ENCODE measurements around the gene SPTBN5. TPM values are rescaled to one million over a fixed set of nuclear protein-coding genes. Genes with fewer than 3 reads are reported as not detected.

The SPTBN5 gene
- total RNA-seq, 1 experiment from 2014 or later = 2.1 TPM

DNA sequence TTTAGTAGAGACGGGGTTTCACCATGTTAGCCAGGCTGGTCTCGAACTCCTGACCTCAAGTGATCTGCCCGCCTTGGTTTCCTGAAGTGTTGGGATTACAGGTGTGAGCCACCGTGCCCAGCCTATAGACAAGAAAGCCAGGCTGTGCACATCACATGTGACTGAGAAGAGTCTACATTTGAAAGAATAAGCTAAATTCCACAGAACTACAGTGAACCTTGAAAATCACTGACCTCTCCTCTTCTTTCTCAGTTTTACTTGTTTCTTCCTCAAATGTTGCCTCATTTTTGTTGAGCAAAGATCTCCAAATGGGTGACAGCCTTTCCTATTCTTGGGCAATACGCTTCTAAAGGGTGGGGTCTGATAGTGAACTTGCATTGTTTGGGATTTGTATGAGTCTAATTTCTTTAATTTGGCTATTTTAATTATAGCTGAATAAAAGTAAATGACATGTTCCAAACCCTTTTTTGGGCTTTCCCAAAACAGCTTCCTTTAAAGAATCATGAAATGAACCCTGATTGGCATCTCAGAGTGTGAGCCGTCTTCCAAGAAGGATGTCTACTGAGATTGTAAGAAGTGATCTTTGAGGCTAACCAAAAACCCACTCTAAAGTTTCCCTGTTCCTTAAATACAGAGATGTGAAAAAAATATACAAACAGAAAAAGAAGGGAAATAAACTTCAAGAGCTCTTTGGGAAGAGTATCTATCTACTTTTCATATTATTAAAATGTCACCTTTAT, 21.6 kb upstream of the SPTBN5 start:
- ATAC-seq (no peak), DNase-seq (ENCODE audit: low read depth, low spot score) (no peak)
- Histone ChIP-seq H3K27ac (ENCODE audit: low read length) (no peak overlapping the region), H3K4me1 (ENCODE audit: control insufficient read depth, insufficient read depth, low read length) (peaks cover 5% of the 10 kb centered on the region), H3K27me3 (ENCODE audit: control insufficient read depth, insufficient read depth, low read length) (no peaks in the 10 kb centered on the region), H3K36me3 (ENCODE audit: control insufficient read depth, insufficient read depth, low read length) (no peaks in the 10 kb centered on the region), H3K9me3 (ENCODE audit: control insufficient read depth, insufficient read depth, low read depth, low read length) (no peaks in the 10 kb centered on the region), H3K4me3 (ENCODE audit: low read depth in 2 of 2, low read length in 2 of 2) (no peak overlapping the region)
- TF ChIP-seq REST (IDR thresholded peaks at IDR 0.05; ENCODE audit: insufficient read depth in 1 of 2, low read depth in 2 of 2, low read length in 1 of 2) = no peak
- TF ChIP-seq, protein P1, sequence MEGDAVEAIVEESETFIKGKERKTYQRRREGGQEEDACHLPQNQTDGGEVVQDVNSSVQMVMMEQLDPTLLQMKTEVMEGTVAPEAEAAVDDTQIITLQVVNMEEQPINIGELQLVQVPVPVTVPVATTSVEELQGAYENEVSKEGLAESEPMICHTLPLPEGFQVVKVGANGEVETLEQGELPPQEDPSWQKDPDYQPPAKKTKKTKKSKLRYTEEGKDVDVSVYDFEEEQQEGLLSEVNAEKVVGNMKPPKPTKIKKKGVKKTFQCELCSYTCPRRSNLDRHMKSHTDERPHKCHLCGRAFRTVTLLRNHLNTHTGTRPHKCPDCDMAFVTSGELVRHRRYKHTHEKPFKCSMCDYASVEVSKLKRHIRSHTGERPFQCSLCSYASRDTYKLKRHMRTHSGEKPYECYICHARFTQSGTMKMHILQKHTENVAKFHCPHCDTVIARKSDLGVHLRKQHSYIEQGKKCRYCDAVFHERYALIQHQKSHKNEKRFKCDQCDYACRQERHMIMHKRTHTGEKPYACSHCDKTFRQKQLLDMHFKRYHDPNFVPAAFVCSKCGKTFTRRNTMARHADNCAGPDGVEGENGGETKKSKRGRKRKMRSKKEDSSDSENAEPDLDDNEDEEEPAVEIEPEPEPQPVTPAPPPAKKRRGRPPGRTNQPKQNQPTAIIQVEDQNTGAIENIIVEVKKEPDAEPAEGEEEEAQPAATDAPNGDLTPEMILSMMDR (IDR thresholded peaks at IDR 0.05) = no peak
- no peak for TF ChIP-seq POLR2AphosphoS5 (IDR thresholded peaks at IDR 0.05; ENCODE audit: low read depth, low read length)
- TF ChIP-seq SIN3A (IDR thresholded peaks at IDR 0.05; ENCODE audit: borderline replicate concordance, insufficient read depth, low read depth, low read length) = no peak
- TF ChIP-seq TCF7L2 (IDR thresholded peaks at IDR 0.05; ENCODE audit: low read depth, low read length) = no peak
- intact Hi-C loops (cut with micrococcal nuclease; ENCODE audit: unreplicated experiment) (no loop called here), in situ Hi-C loops (cut with HindIII; ENCODE audit: low pct_unique_long_range_greater_than_20kb, low sequenced_read_pairs) (no loop called here)
- ChIA-PET CTCF (no interaction called here), POLR2A (no interaction called here)
- BruUV-seq (replicated peaks) = TSS peak; percentile 20

DNA sequence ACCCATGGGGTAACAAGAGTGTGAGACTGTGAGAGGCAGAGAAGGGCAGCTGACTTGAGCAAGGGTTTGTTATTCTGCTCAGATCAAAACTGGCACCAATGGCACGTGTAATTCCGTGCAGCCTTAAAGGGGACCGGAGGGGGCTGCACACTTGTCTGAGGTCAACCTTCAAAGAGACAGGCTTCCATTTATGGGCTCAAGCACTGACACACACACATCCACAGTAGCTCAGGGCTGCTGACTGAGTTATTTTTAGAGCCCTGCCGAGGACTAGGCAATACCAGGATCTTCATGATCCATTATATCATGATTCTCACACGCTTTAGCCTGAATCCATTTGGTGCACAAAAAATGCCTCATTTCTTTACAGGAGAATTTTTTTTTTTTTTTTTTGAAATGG, 20.6 kb upstream of the SPTBN5 start:
- ChIA-PET POLR2A (no interaction called here), CTCF (no interaction called here)
- in situ Hi-C loops (cut with HindIII; ENCODE audit: low pct_unique_long_range_greater_than_20kb, low sequenced_read_pairs) (no loop called here), intact Hi-C loops (cut with micrococcal nuclease; ENCODE audit: unreplicated experiment) (no loop called here)
- H3K9me3 ChIP-seq (ENCODE audit: control insufficient read depth, insufficient read depth, low read depth, low read length) = no peaks in the 10 kb centered on the region
- DNase-seq (ENCODE audit: low read depth, low spot score) = no peak
- no peaks in the 10 kb centered on the region for H3K36me3 ChIP-seq (ENCODE audit: control insufficient read depth, insufficient read depth, low read length)
- H3K27ac ChIP-seq (ENCODE audit: low read length) = no peak overlapping the region
- TF ChIP-seq TCF7L2 (IDR thresholded peaks at IDR 0.05; ENCODE audit: low read depth, low read length) (no peak), REST (IDR thresholded peaks at IDR 0.05; ENCODE audit: insufficient read depth in 1 of 2, low read depth in 2 of 2, low read length in 1 of 2) (no peak), POLR2AphosphoS5 (IDR thresholded peaks at IDR 0.05; ENCODE audit: low read depth, low read length) (no peak), SIN3A (IDR thresholded peaks at IDR 0.05; ENCODE audit: borderline replicate concordance, insufficient read depth, low read depth, low read length) (no peak)
- TF ChIP-seq, protein P1 (IDR thresholded peaks at IDR 0.05) = no peak
- no peak for ATAC-seq
- no peaks in the 10 kb centered on the region; the same call in 1 of the 2 replicates for H3K4me1 ChIP-seq (ENCODE audit: control insufficient read depth, insufficient read depth, low read length)
- H3K4me3 ChIP-seq (ENCODE audit: low read depth in 2 of 2, low read length in 2 of 2) = no peak overlapping the region
- no TSS peak for BruUV-seq (replicated peaks)
- H3K27me3 ChIP-seq (ENCODE audit: control insufficient read depth, insufficient read depth, low read length) = no peaks in the 10 kb centered on the region
